KOPT-K1 (cell line): Measurements from ENCODE around the gene INTS6L.
A peak's percentile ranks its signal among the peaks of the same experiment; 100 is the strongest.

ENCODE experiments used
- H3K27ac ChIP-seq: fragments of 200-600 bp; sonication (generic); 2 replicates; pipeline ENCODE4 v1.5.1; 2016; ENCODE audit warnings: antibody characterized with exemption, mild to moderate bottlenecking, low read depth, low read length; ENCODE audit not compliant: poor library complexity, severe bottlenecking
- H3K36me3 ChIP-seq: fragments of 200-600 bp; sonication (generic); 2 replicates; pipeline ENCODE4 v1.5.1; 2017; ENCODE audit warnings: antibody characterized with exemption, mild to moderate bottlenecking, low read length, moderate library complexity; ENCODE audit not compliant: insufficient read depth
- H3K9me3 ChIP-seq: fragments of 200-600 bp; sonication (generic); 2 replicates; pipeline ENCODE4 v1.5.1; 2017; ENCODE audit warnings: antibody characterized with exemption, low read length, mild to moderate bottlenecking; ENCODE audit not compliant: insufficient read depth, poor library complexity, severe bottlenecking

The INTS6L gene

GRCh38 chrX:135513130-135513515 is 7.3 kb upstream of the INTS6L start:
- H3K27ac ChIP-seq, result no peak overlapping the region

GRCh38 chrX:135516376-135516775 is 4.1 kb upstream of the INTS6L start:
- Histone ChIP-seq H3K27ac (no peak overlapping the region), H3K9me3 (no peaks in the 10 kb centered on the region), H3K36me3 (no peaks in the 10 kb centered on the region)

More at GRCh38 chrX:135513130-135513515, 7.3 kb upstream of the INTS6L start:
- no peaks in the 10 kb centered on the region for H3K36me3 ChIP-seq
- H3K9me3 ChIP-seq, result no peaks in the 10 kb centered on the region

- Histone ChIP-seq H3K9me3 (no peaks in the 10 kb centered on the region), H3K36me3 (no peaks in the 10 kb centered on the region), H3K27ac (no peak overlapping the region)
Observed at GRCh38 chrX:135518161-135518560, 2.3 kb upstream of the INTS6L start.

GRCh38 chrX:135520022-135520552 is 373 bp upstream of the INTS6L start:
- H3K9me3 ChIP-seq, result no peaks in the 10 kb centered on the region
- peak overlapping the region; percentile 90 for H3K27ac ChIP-seq
- no peaks in the 10 kb centered on the region for H3K36me3 ChIP-seq

GRCh38 chrX:135521405-135522131 is 1.1 kb downstream of the INTS6L start:
- H3K36me3 ChIP-seq, result peaks cover 4% of the 10 kb centered on the region; the same call in 1 of the 2 replicates
- H3K27ac ChIP-seq, result peak overlapping the region; percentile 90
- H3K9me3 ChIP-seq, result no peaks in the 10 kb centered on the region

GRCh38 chrX:135522132-135522530 is 1.7 kb downstream of the INTS6L start:
- peaks cover 4% of the 10 kb centered on the region; the same call in 1 of the 2 replicates for H3K36me3 ChIP-seq
- H3K27ac ChIP-seq, result peak overlapping the region; percentile 90
- H3K9me3 ChIP-seq, result no peaks in the 10 kb centered on the region

GRCh38 chrX:135522878-135523693 is 2.6 kb downstream of the INTS6L start:
- peak overlapping the region; percentile 90 for H3K27ac ChIP-seq

GRCh38 chrX:135528254-135528653 is 7.8 kb downstream of the INTS6L start:
- Histone ChIP-seq H3K27ac (no peak overlapping the region), H3K36me3 (peaks cover 4% of the 10 kb centered on the region; the same call in 1 of the 2 replicates)

More at GRCh38 chrX:135522878-135523693, 2.6 kb downstream of the INTS6L start:
- Histone ChIP-seq H3K9me3 (no peaks in the 10 kb centered on the region), H3K36me3 (peaks cover 4% of the 10 kb centered on the region; the same call in 1 of the 2 replicates)

GRCh38 chrX:135528756-135529155 is 8.3 kb downstream of the INTS6L start:
- Histone ChIP-seq H3K9me3 (no peaks in the 10 kb centered on the region), H3K27ac (no peak overlapping the region), H3K36me3 (peaks cover 4% of the 10 kb centered on the region; the same call in 1 of the 2 replicates)

More at GRCh38 chrX:135528254-135528653, 7.8 kb downstream of the INTS6L start:
- H3K9me3 ChIP-seq, result no peaks in the 10 kb centered on the region

- Histone ChIP-seq H3K9me3 (no peaks in the 10 kb centered on the region), H3K36me3 (peaks cover 4% of the 10 kb centered on the region; the same call in 1 of the 2 replicates)
Observed at GRCh38 chrX:135530097-135530496, 9.6 kb downstream of the INTS6L start.

GRCh38 chrX:135531813-135532212 is 11.4 kb downstream of the INTS6L start:
- Histone ChIP-seq H3K36me3 (no peaks in the 10 kb centered on the region), H3K27ac (no peak overlapping the region), H3K9me3 (no peaks in the 10 kb centered on the region)

More at GRCh38 chrX:135530097-135530496, 9.6 kb downstream of the INTS6L start:
- H3K27ac ChIP-seq, result no peak overlapping the region

GRCh38 chrX:135535077-135535940 is 14.8 kb downstream of the INTS6L start:
- H3K36me3 ChIP-seq, result no peaks in the 10 kb centered on the region
- H3K9me3 ChIP-seq, result no peaks in the 10 kb centered on the region
- H3K27ac ChIP-seq, result no peak overlapping the region

GRCh38 chrX:135536877-135537276 is 16.4 kb downstream of the INTS6L start:
- no peak overlapping the region for H3K27ac ChIP-seq
- H3K9me3 ChIP-seq, result no peaks in the 10 kb centered on the region

GRCh38 chrX:135541351-135541750 is 20.9 kb downstream of the INTS6L start:
- Histone ChIP-seq H3K36me3 (no peaks in the 10 kb centered on the region), H3K27ac (no peak overlapping the region), H3K9me3 (no peaks in the 10 kb centered on the region)

More at GRCh38 chrX:135536877-135537276, 16.4 kb downstream of the INTS6L start:
- H3K36me3 ChIP-seq, result no peaks in the 10 kb centered on the region
